Erythroblast (primary cell): ENCODE data around the gene CCDC106.

Source experiments
- GATA1 ChIP-seq: IDR thresholded peaks from 2 replicates; pipeline ENCODE4 v1.6.1; 2011; ENCODE audit warnings: low read depth, mild to moderate bottlenecking, control low read depth, low read length, moderate library complexity
- POLR2A ChIP-seq: IDR thresholded peaks from 2 replicates; pipeline ENCODE4 v1.6.1; 2011; ENCODE audit warnings: mild to moderate bottlenecking, low read length

- no peak for TF ChIP-seq POLR2A
- TF ChIP-seq GATA1: no peak
Measured at GRCh38 chr19:55613396-55613795, 34.6 kb upstream of the CCDC106 start.
